WTC11 (cell line): ENCODE measurements around the gene ACY1. TPM values are rescaled to one million over a fixed set of nuclear protein-coding genes. Genes with fewer than 3 reads are reported as not detected.

ENCODE experiments used
- ATAC-seq: fragments of 200-7000 bp; cut with Tn5 transposase; 2 replicates; pipeline ENCODE4 v1.10.0; 2021; ENCODE audit warnings: mild to moderate bottlenecking, moderate library complexity
- CTCF ChIA-PET: fragments of 300-600 bp; sonication (Branson Sonifier 250); formaldehyde crosslinking; loops from one replicate; lab custom pipeline; 2021; ENCODE audit warnings: antibody characterized with exemption; lab: Charles Lee
- POLR2A ChIA-PET: fragments of 350-600 bp; sonication (Branson Sonifier 250); formaldehyde crosslinking; loops from one replicate; lab custom pipeline; 2021; ENCODE audit warnings: antibody characterized with exemption; lab: Charles Lee
- DNase-seq: peaks from one replicate; pipeline ENCODE4 v3.0.0; 2021; ENCODE audit warnings: low spot score
- H3K27ac Mint-ChIP-seq: 2 replicates; pipeline ENCODE4 v1.8.0; 2021; ENCODE audit warnings: mixed read lengths
- H3K27me3 Mint-ChIP-seq: 2 replicates; pipeline ENCODE4 v1.8.0; 2021; ENCODE audit warnings: low read depth, mild to moderate bottlenecking, moderate library complexity, mixed read lengths
- H3K36me3 Mint-ChIP-seq: 2 replicates; pipeline ENCODE4 v1.8.0; 2021; ENCODE audit warnings: mixed read lengths
- H3K4me1 Mint-ChIP-seq: 2 replicates; pipeline ENCODE4 v1.8.0; 2022; ENCODE audit warnings: mixed read lengths
- H3K4me3 Mint-ChIP-seq: 2 replicates; pipeline ENCODE4 v1.8.0; 2021; ENCODE audit warnings: mild to moderate bottlenecking, moderate library complexity, mixed read lengths
- H3K9me3 Mint-ChIP-seq: 2 replicates; pipeline ENCODE4 v1.8.0; 2021; ENCODE audit warnings: mixed read lengths
- CBFB ChIP-seq: sonication (generic); formaldehyde crosslinking; IDR thresholded peaks from 2 replicates; pipeline ENCODE4 v1.8.1; 2022; ENCODE audit warnings: mild to moderate bottlenecking, low read depth, missing genetic modification reagents
- CREM ChIP-seq: sonication (generic); formaldehyde crosslinking; IDR thresholded peaks from 2 replicates; pipeline ENCODE4 v1.8.1; 2022; ENCODE audit warnings: mild to moderate bottlenecking, missing genetic modification reagents, moderate library complexity
- ELF4 ChIP-seq: sonication (generic); formaldehyde crosslinking; IDR thresholded peaks from 2 replicates; pipeline ENCODE4 v1.8.1; 2022; ENCODE audit warnings: low read depth, mild to moderate bottlenecking, moderate library complexity, missing genetic modification reagents
- GABPB1 ChIP-seq: sonication (generic); formaldehyde crosslinking; IDR thresholded peaks from 2 replicates; pipeline ENCODE4 v1.8.1; 2023; ENCODE audit warnings: mild to moderate bottlenecking, missing genetic modification reagents
- JAZF1 ChIP-seq: fragments of 250-450 bp; sonication (Bioruptor Pico); IDR thresholded peaks from 2 replicates; pipeline ENCODE4 v1.9.0; 2021; ENCODE audit warnings: moderate library complexity, mild to moderate bottlenecking, inconsistent platforms
- KAT7 ChIP-seq: sonication (generic); formaldehyde crosslinking; IDR thresholded peaks from 2 replicates; pipeline ENCODE4 v1.8.1; 2023; ENCODE audit warnings: missing genetic modification reagents, mild to moderate bottlenecking, borderline replicate concordance
- NR1H2 ChIP-seq: sonication (generic); formaldehyde crosslinking; IDR thresholded peaks from 2 replicates; pipeline ENCODE4 v1.9.0; 2021; ENCODE audit warnings: mild to moderate bottlenecking, moderate library complexity, missing genetic modification reagents
- SMAD3 ChIP-seq: sonication (generic); formaldehyde crosslinking; IDR thresholded peaks from 2 replicates; pipeline ENCODE4 v1.8.0; 2022; ENCODE audit warnings: missing genetic modification reagents, mild to moderate bottlenecking, borderline replicate concordance
- SOX15 ChIP-seq: fragments of 250-450 bp; sonication (Bioruptor Pico); IDR thresholded peaks from 2 replicates; pipeline ENCODE4 v1.9.0; 2021; ENCODE audit warnings: mild to moderate bottlenecking
- TCF7 ChIP-seq: sonication (generic); formaldehyde crosslinking; IDR thresholded peaks from 2 replicates; pipeline ENCODE4 v1.8.0; 2022; ENCODE audit warnings: mild to moderate bottlenecking, low read depth, missing genetic modification reagents, moderate library complexity
- TEAD1 ChIP-seq: sonication (generic); formaldehyde crosslinking; IDR thresholded peaks from 2 replicates; pipeline ENCODE4 v1.8.0; 2022; ENCODE audit warnings: mild to moderate bottlenecking, missing genetic modification reagents
- ZNF138 ChIP-seq: sonication (generic); formaldehyde crosslinking; conservative IDR thresholded peaks from 2 replicates; pipeline ENCODE4 v1.8.1; 2022; ENCODE audit warnings: mild to moderate bottlenecking, moderate library complexity, missing genetic modification reagents
- ZNF263 ChIP-seq: sonication (generic); formaldehyde crosslinking; IDR thresholded peaks from 2 replicates; pipeline ENCODE4 v1.8.1; 2022; ENCODE audit warnings: low read depth, mild to moderate bottlenecking, moderate library complexity, missing genetic modification reagents
- ZNF317 ChIP-seq: sonication (generic); formaldehyde crosslinking; IDR thresholded peaks from 2 replicates; pipeline ENCODE4 v1.8.1; 2023; ENCODE audit warnings: low read depth, mild to moderate bottlenecking, moderate library complexity, missing genetic modification reagents, borderline replicate concordance
- total RNA-seq: library from RNA; stranded (reverse); gene quantifications from 3 replicates; pipeline ENCODE4 v1.2.3, GENCODE V29; 2021
- TF ChIP-seq, protein P1 (sequence below): sonication (generic); formaldehyde crosslinking; IDR thresholded peaks from 2 replicates; pipeline ENCODE4 v1.8.0; 2022; ENCODE audit warnings: mild to moderate bottlenecking, missing genetic modification reagents
- TF ChIP-seq, protein P2 (sequence below): sonication (generic); formaldehyde crosslinking; IDR thresholded peaks from 2 replicates; pipeline ENCODE4 v1.8.0; 2023; ENCODE audit warnings: mild to moderate bottlenecking, missing genetic modification reagents
- TF ChIP-seq, protein P3 (sequence below): fragments of 200-600 bp; IDR thresholded peaks from 2 replicates; pipeline ENCODE4 v1.8.0; 2022; ENCODE audit warnings: antibody characterized with exemption
- TF ChIP-seq, protein P4 (sequence below): sonication (generic); formaldehyde crosslinking; IDR thresholded peaks from 2 replicates; pipeline ENCODE4 v1.8.0; 2022; ENCODE audit warnings: mild to moderate bottlenecking, missing genetic modification reagents
- TF ChIP-seq, protein P5 (sequence below): sonication (generic); formaldehyde crosslinking; IDR thresholded peaks from 2 replicates; pipeline ENCODE4 v1.8.1; 2022; ENCODE audit warnings: mild to moderate bottlenecking, moderate library complexity, missing genetic modification reagents

Gene ACY1
- total RNA-seq, 1 experiment from 2014 or later, result 53.8 TPM

DNA sequence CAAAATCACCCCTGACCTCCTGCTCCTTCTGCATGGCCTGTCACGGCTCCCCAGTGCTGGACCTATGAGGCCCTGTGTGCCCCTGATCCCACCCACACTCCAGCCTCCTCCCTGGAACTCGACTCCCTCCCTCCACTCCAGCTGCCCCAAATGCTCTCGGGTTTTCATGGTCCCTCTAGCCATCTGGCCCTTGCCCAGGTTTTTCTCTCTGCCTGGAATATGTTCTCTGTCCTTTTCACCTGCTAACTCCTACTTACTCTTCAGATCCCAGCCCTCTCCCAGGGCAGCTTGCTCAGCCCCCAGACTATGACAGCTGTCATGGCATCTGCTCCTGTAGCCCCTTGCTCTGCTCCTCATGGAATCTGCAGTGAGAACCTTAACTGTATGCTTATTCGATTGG, 42.7 kb downstream of the ACY1 start:
- ATAC-seq, result no peak
- Mint-ChIP-seq H3K4me3 (no peak overlapping the region), H3K27me3 (no peaks in the 10 kb centered on the region), H3K36me3 (no peaks in the 10 kb centered on the region), H3K27ac (no peak overlapping the region), H3K4me1 (peaks cover 9% of the 10 kb centered on the region), H3K9me3 (no peaks in the 10 kb centered on the region)
- TF ChIP-seq GABPB1 (CRISPR knock-in tag), result no peak
- POLR2A ChIA-PET, result no interaction called here
- CTCF ChIA-PET, result interaction anchor here (1.0 kb wide), 1 partner anchor 22 kb away, joined by 4 read pairs; no protein-coding TSS in a partner anchor
- no peak for DNase-seq

DNA sequence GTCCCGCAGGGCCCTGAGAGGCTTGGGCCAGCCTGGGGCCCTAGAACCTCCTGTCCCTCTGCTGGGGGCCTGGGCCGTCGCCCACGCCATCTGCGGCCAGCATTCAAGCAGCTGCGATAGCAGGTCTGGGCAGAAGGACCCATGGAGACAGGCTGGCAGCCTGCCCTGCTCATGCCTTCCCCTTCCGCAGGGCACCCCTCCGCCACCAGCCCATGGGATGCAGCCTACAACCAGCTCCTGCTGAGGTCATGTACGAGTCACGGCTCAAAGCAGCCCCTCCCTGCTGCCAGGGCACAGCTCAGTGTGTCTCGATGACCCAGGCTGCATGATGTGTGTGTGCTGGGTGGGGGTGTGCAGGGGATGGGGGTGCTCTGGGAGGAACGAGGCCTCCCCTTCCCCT, 45.2 kb downstream of the ACY1 start:
- peaks cover 4% of the 10 kb centered on the region; the same call in 1 of the 2 replicates for H3K4me1 Mint-ChIP-seq
- POLR2A ChIA-PET, result interaction anchor here (0.5 kb wide), 1 partner anchor 294 kb away, joined by 5 read pairs; no protein-coding TSS in a partner anchor
- DNase-seq, result no peak

More for the DNA sequence above, 45.2 kb downstream of the ACY1 start:
- Mint-ChIP-seq H3K36me3 (no peaks in the 10 kb centered on the region), H3K4me3 (no peak overlapping the region), H3K27ac (no peak overlapping the region), H3K27me3 (no peaks in the 10 kb centered on the region), H3K9me3 (no peaks in the 10 kb centered on the region)
- ATAC-seq, result no peak
- CTCF ChIA-PET, result interaction anchor here (0.8 to 2.2 kb wide), 8 partner anchors 8 to 95 kb away, joined by 3 to 8 read pairs (median 6); partner anchors contain the start of genes PARP3 and RRP9
- TF ChIP-seq TEAD1 (CRISPR knock-in tag) (no peak), GABPB1 (CRISPR knock-in tag) (no peak), CREM (CRISPR knock-in tag) (no peak), TCF7 (CRISPR knock-in tag) (no peak), ZNF317 (CRISPR knock-in tag) (no peak), SOX15 (no peak), SMAD3 (no peak), ELF4 (no peak), ZNF138 (no peak), KAT7 (CRISPR knock-in tag) (no peak), CBFB (CRISPR knock-in tag) (no peak), JAZF1 (CRISPR knock-in tag) (no peak), ZNF263 (CRISPR knock-in tag) (no peak), NR1H2 (no peak)
- TF ChIP-seq, protein P1, sequence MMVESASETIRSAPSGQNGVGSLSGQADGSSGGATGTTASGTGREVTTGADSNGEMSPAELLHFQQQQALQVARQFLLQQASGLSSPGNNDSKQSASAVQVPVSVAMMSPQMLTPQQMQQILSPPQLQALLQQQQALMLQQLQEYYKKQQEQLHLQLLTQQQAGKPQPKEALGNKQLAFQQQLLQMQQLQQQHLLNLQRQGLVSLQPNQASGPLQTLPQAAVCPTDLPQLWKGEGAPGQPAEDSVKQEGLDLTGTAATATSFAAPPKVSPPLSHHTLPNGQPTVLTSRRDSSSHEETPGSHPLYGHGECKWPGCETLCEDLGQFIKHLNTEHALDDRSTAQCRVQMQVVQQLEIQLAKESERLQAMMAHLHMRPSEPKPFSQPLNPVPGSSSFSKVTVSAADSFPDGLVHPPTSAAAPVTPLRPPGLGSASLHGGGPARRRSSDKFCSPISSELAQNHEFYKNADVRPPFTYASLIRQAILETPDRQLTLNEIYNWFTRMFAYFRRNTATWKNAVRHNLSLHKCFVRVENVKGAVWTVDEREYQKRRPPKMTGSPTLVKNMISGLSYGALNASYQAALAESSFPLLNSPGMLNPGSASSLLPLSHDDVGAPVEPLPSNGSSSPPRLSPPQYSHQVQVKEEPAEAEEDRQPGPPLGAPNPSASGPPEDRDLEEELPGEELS (CRISPR knock-in tag), result no peak
- TF ChIP-seq, protein P2, sequence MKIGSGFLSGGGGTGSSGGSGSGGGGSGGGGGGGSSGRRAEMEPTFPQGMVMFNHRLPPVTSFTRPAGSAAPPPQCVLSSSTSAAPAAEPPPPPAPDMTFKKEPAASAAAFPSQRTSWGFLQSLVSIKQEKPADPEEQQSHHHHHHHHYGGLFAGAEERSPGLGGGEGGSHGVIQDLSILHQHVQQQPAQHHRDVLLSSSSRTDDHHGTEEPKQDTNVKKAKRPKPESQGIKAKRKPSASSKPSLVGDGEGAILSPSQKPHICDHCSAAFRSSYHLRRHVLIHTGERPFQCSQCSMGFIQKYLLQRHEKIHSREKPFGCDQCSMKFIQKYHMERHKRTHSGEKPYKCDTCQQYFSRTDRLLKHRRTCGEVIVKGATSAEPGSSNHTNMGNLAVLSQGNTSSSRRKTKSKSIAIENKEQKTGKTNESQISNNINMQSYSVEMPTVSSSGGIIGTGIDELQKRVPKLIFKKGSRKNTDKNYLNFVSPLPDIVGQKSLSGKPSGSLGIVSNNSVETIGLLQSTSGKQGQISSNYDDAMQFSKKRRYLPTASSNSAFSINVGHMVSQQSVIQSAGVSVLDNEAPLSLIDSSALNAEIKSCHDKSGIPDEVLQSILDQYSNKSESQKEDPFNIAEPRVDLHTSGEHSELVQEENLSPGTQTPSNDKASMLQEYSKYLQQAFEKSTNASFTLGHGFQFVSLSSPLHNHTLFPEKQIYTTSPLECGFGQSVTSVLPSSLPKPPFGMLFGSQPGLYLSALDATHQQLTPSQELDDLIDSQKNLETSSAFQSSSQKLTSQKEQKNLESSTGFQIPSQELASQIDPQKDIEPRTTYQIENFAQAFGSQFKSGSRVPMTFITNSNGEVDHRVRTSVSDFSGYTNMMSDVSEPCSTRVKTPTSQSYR, result no peak
- TF ChIP-seq, protein P3, sequence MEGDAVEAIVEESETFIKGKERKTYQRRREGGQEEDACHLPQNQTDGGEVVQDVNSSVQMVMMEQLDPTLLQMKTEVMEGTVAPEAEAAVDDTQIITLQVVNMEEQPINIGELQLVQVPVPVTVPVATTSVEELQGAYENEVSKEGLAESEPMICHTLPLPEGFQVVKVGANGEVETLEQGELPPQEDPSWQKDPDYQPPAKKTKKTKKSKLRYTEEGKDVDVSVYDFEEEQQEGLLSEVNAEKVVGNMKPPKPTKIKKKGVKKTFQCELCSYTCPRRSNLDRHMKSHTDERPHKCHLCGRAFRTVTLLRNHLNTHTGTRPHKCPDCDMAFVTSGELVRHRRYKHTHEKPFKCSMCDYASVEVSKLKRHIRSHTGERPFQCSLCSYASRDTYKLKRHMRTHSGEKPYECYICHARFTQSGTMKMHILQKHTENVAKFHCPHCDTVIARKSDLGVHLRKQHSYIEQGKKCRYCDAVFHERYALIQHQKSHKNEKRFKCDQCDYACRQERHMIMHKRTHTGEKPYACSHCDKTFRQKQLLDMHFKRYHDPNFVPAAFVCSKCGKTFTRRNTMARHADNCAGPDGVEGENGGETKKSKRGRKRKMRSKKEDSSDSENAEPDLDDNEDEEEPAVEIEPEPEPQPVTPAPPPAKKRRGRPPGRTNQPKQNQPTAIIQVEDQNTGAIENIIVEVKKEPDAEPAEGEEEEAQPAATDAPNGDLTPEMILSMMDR, result no peak
- TF ChIP-seq, protein P4, sequence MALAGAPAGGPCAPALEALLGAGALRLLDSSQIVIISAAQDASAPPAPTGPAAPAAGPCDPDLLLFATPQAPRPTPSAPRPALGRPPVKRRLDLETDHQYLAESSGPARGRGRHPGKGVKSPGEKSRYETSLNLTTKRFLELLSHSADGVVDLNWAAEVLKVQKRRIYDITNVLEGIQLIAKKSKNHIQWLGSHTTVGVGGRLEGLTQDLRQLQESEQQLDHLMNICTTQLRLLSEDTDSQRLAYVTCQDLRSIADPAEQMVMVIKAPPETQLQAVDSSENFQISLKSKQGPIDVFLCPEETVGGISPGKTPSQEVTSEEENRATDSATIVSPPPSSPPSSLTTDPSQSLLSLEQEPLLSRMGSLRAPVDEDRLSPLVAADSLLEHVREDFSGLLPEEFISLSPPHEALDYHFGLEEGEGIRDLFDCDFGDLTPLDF (CRISPR knock-in tag), result no peak
- TF ChIP-seq, protein P5, sequence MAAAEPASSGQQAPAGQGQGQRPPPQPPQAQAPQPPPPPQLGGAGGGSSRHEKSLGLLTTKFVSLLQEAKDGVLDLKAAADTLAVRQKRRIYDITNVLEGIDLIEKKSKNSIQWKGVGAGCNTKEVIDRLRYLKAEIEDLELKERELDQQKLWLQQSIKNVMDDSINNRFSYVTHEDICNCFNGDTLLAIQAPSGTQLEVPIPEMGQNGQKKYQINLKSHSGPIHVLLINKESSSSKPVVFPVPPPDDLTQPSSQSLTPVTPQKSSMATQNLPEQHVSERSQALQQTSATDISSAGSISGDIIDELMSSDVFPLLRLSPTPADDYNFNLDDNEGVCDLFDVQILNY (CRISPR knock-in tag), result no peak
